ENCODE data around the gene TMEM61.

DNA sequence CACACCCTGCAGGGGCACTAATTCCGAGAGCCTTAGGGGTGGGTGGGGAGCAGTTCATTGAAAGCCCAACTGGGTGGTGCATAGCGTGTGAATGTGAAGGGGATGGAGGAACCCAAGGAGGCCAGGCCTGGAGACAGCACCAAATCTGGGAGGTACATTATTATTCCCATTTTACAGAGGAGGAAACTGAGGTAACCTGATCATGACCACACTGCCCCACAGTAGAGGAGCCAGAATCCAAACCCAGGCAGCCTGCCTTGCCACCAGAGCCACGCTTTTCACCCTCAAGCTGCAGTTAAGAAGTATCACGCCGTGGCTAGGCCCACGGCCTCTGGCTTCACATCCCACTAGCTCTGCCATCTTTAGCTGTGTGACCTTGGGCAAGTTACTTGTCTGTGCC lies 17.7 kb downstream of the TMEM61 start:
- TF ChIP-seq, protein P1, sequence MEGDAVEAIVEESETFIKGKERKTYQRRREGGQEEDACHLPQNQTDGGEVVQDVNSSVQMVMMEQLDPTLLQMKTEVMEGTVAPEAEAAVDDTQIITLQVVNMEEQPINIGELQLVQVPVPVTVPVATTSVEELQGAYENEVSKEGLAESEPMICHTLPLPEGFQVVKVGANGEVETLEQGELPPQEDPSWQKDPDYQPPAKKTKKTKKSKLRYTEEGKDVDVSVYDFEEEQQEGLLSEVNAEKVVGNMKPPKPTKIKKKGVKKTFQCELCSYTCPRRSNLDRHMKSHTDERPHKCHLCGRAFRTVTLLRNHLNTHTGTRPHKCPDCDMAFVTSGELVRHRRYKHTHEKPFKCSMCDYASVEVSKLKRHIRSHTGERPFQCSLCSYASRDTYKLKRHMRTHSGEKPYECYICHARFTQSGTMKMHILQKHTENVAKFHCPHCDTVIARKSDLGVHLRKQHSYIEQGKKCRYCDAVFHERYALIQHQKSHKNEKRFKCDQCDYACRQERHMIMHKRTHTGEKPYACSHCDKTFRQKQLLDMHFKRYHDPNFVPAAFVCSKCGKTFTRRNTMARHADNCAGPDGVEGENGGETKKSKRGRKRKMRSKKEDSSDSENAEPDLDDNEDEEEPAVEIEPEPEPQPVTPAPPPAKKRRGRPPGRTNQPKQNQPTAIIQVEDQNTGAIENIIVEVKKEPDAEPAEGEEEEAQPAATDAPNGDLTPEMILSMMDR (conservative IDR thresholded peaks at IDR 0.05), result no peak
- TF ChIP-seq EZH2 (IDR thresholded peaks at IDR 0.05; ENCODE audit: low read depth), result no peak
